Mesendoderm (in vitro differentiated cells): Measurements from ENCODE around the gene PKNOX2.

Experiments
- DNase-seq: peaks from one replicate; pipeline ENCODE4 v3.0.0; 2013
- H2AK5ac ChIP-seq: 2 replicates; pipeline ENCODE4 v1.6.1; 2013; ENCODE audit warnings: low read length, inconsistent platforms
- H2BK120ac ChIP-seq: 2 replicates; pipeline ENCODE4 v1.6.1; 2013; ENCODE audit warnings: low read depth, mild to moderate bottlenecking, low read length, moderate library complexity, mixed read lengths
- H2BK15ac ChIP-seq: replicated peaks from 2 replicates; pipeline ENCODE4 v1.6.1; 2013; ENCODE audit warnings: low read depth, mild to moderate bottlenecking, moderate library complexity
- H2BK5ac ChIP-seq: 2 replicates; pipeline ENCODE4 v1.6.1; 2013; ENCODE audit warnings: low read length, inconsistent platforms
- H3K18ac ChIP-seq: 2 replicates; pipeline ENCODE4 v1.6.1; 2013; ENCODE audit warnings: mild to moderate bottlenecking, low read length, mixed read lengths
- H3K23ac ChIP-seq: one replicate; pipeline ENCODE4 v1.6.1; 2013; ENCODE audit warnings: low read length
- H3K27ac ChIP-seq: 2 replicates; pipeline ENCODE4 v1.5.1; 2013; ENCODE audit warnings: low read depth, mild to moderate bottlenecking, inconsistent platforms, low read length, moderate library complexity
- H3K27me3 ChIP-seq: 2 replicates; pipeline ENCODE4 v1.6.1; 2013; ENCODE audit warnings: low read length, control low read depth, mild to moderate bottlenecking, inconsistent platforms; ENCODE audit not compliant: insufficient read depth, poor library complexity
- H3K36me3 ChIP-seq: 2 replicates; pipeline ENCODE4 v1.6.1; 2013; ENCODE audit warnings: low read length, inconsistent platforms; ENCODE audit not compliant: control insufficient read depth, insufficient read depth
- H3K4ac ChIP-seq: one replicate; pipeline ENCODE4 v1.6.1; 2013; ENCODE audit warnings: low read depth, mild to moderate bottlenecking, low read length, moderate library complexity
- H3K4me1 ChIP-seq: 2 replicates; pipeline ENCODE4 v1.6.1; 2013; ENCODE audit warnings: low read depth, low read length, inconsistent platforms; ENCODE audit not compliant: control insufficient read depth
- H3K4me2 ChIP-seq: 2 replicates; pipeline ENCODE4 v1.6.1; 2013; ENCODE audit warnings: low read length
- H3K4me3 ChIP-seq: 2 replicates; pipeline ENCODE4 v1.5.1; 2013; ENCODE audit warnings: mild to moderate bottlenecking, low read length
- H3K56ac ChIP-seq: one replicate; pipeline ENCODE4 v1.6.1; 2013; ENCODE audit warnings: low read length
- H3K79me1 ChIP-seq: 2 replicates; pipeline ENCODE4 v1.6.1; 2013; ENCODE audit warnings: low read length, inconsistent platforms
- H3K79me2 ChIP-seq: 2 replicates; pipeline ENCODE4 v1.6.1; 2013; ENCODE audit warnings: mild to moderate bottlenecking, low read length; ENCODE audit not compliant: control insufficient read depth, insufficient read depth
- H3K9ac ChIP-seq: 2 replicates; pipeline ENCODE4 v1.6.1; 2013; ENCODE audit warnings: low read length, inconsistent platforms
- H4K5ac ChIP-seq: one replicate; pipeline ENCODE4 v1.6.1; 2013; ENCODE audit warnings: low read length
- H4K8ac ChIP-seq: one replicate; pipeline ENCODE4 v1.6.1; 2013; ENCODE audit warnings: low read depth, mild to moderate bottlenecking, control low read depth, low read length, moderate library complexity
- WGBS: extraction: QIAGEN DNeasy Blood & Tissue Kit; methylation state at CpG from one replicate; pipeline ENCODE4 v1.1.7; 2013; ENCODE audit warnings: low lambda C conversion rate, missing lambda C conversion rate; ENCODE audit not compliant: insufficient coverage; ENCODE audit errors: extremely low coverage; 5-methylcytosine and 5-hydroxymethylcytosine counted together

Gene PKNOX2

DNA sequence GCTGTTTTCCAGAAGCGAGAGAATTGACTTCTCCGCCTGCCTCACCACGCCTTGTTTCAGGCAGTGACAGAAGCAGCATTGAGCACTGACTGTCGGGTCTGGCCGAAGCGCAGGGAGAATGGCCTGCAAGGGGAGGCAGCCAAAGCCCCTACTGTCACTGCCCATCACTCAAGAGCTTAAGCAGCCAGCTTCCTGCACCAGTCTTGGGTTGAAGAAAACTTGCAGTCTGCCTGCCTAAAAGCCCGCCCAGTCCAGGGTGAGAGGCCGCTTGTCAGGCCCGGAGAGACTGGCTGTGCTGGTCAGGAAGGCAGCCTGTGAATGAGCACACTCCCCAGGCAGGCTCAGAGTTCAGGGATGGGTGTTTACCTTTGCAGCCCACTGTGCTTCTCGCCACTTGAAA is 108.3 kb downstream of the PKNOX2 start:
- Histone ChIP-seq H3K4me3 (no peak overlapping the region), H2BK15ac (no peak overlapping the region), H4K5ac (no peak overlapping the region), H3K79me2 (no peaks in the 10 kb centered on the region), H2BK120ac (no peak overlapping the region), H3K18ac (no peak overlapping the region), H3K27me3 (no peaks in the 10 kb centered on the region), H3K9ac (no peak overlapping the region), H4K8ac (no peak overlapping the region), H3K4me2 (no peak overlapping the region), H3K79me1 (no peaks in the 10 kb centered on the region), H3K27ac (no peak overlapping the region), H3K23ac (no peak overlapping the region), H2AK5ac (no peak overlapping the region), H3K4me1 (no peaks in the 10 kb centered on the region), H2BK5ac (no peak overlapping the region), H3K56ac (no peak overlapping the region), H3K36me3 (no peaks in the 10 kb centered on the region), H3K4ac (no peak overlapping the region)
- DNase-seq: peak; percentile 25
- no CpG with 5 or more reads among the region's 10 CpGs for WGBS

DNA sequence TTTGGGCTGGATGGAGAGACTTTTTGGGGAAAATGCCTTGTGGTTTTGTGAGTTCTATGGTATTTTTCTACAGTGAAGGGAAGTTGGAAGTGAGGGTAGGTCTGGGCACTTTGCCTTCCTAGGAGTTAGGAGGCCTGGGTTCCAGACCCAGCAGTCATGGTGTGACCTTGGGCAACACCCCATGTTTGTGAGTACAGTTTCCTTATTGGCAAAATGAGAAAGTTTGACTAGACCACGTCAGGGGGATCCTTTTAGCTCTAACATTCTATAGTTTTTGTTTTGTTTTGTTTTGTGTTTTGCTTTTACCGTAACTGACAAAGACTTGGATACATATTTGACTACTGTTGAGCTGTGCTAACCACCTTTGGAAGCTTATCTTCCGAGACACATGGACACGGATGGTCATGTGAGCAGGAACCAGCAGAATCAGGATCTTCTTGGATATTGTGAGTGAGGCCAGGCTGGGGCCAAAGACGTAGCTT is 109.0 kb downstream of the PKNOX2 start:
- Histone ChIP-seq H3K4me3 (no peak overlapping the region), H3K23ac (no peak overlapping the region), H3K4me2 (no peak overlapping the region), H3K79me2 (no peaks in the 10 kb centered on the region), H3K9ac (no peak overlapping the region), H3K56ac (no peak overlapping the region), H4K8ac (no peak overlapping the region), H3K4ac (no peak overlapping the region), H2BK15ac (no peak overlapping the region), H2BK120ac (no peak overlapping the region), H2BK5ac (no peak overlapping the region), H4K5ac (no peak overlapping the region), H2AK5ac (no peak overlapping the region), H3K18ac (no peak overlapping the region), H3K4me1 (no peaks in the 10 kb centered on the region), H3K36me3 (no peaks in the 10 kb centered on the region), H3K27ac (no peak overlapping the region), H3K27me3 (no peaks in the 10 kb centered on the region), H3K79me1 (no peaks in the 10 kb centered on the region)
- no CpG with 5 or more reads among the region's 5 CpGs for WGBS
- DNase-seq: no peak

- Histone ChIP-seq H3K79me2 (no peaks in the 10 kb centered on the region), H3K9ac (no peak overlapping the region), H2BK5ac (no peak overlapping the region), H3K56ac (no peak overlapping the region), H3K27ac (no peak overlapping the region), H2BK15ac (no peak overlapping the region), H3K4me3 (no peak overlapping the region), H3K4me2 (no peak overlapping the region), H4K5ac (no peak overlapping the region), H3K18ac (no peak overlapping the region), H3K79me1 (no peaks in the 10 kb centered on the region), H2BK120ac (no peak overlapping the region), H3K27me3 (no peaks in the 10 kb centered on the region), H3K23ac (no peak overlapping the region), H4K8ac (no peak overlapping the region), H3K36me3 (no peaks in the 10 kb centered on the region), H2AK5ac (no peak overlapping the region), H3K4me1 (no peaks in the 10 kb centered on the region), H3K4ac (no peak overlapping the region)
- DNase-seq: no peak
- WGBS: no CpG with 5 or more reads among the region's 11 CpGs
Measured at GRCh38 chr11:125274309-125274708, 109.8 kb downstream of the PKNOX2 start.

- Histone ChIP-seq H3K36me3 (no peaks in the 10 kb centered on the region), H3K4me3 (no peak overlapping the region), H3K4ac (no peak overlapping the region), H3K79me2 (no peaks in the 10 kb centered on the region), H3K9ac (no peak overlapping the region), H3K27ac (no peak overlapping the region), H3K56ac (no peak overlapping the region), H3K23ac (no peak overlapping the region), H2BK15ac (no peak overlapping the region), H3K18ac (no peak overlapping the region), H2AK5ac (no peak overlapping the region), H3K79me1 (no peaks in the 10 kb centered on the region), H3K4me2 (no peak overlapping the region), H2BK5ac (no peak overlapping the region), H2BK120ac (no peak overlapping the region), H4K5ac (no peak overlapping the region), H3K27me3 (no peaks in the 10 kb centered on the region), H4K8ac (no peak overlapping the region), H3K4me1 (no peaks in the 10 kb centered on the region)
- DNase-seq: no peak
- no CpG with 5 or more reads among the region's 4 CpGs for WGBS
Measured at GRCh38 chr11:125274774-125275173, 110.2 kb downstream of the PKNOX2 start.

GRCh38 chr11:125275905-125276618 is 111.5 kb downstream of the PKNOX2 start:
- Histone ChIP-seq H2BK15ac (no peak overlapping the region), H3K56ac (no peak overlapping the region), H4K5ac (no peak overlapping the region), H2AK5ac (no peak overlapping the region), H3K4ac (no peak overlapping the region), H2BK120ac (no peak overlapping the region), H4K8ac (no peak overlapping the region), H3K36me3 (no peaks in the 10 kb centered on the region), H3K27me3 (no peaks in the 10 kb centered on the region), H3K79me2 (no peaks in the 10 kb centered on the region), H3K18ac (no peak overlapping the region), H2BK5ac (no peak overlapping the region), H3K79me1 (no peaks in the 10 kb centered on the region), H3K27ac (no peak overlapping the region), H3K9ac (no peak overlapping the region), H3K4me2 (no peak overlapping the region), H3K4me3 (no peak overlapping the region), H3K4me1 (no peaks in the 10 kb centered on the region), H3K23ac (no peak overlapping the region)
- no peak for DNase-seq
- no CpG with 5 or more reads among the region's 5 CpGs for WGBS

DNA sequence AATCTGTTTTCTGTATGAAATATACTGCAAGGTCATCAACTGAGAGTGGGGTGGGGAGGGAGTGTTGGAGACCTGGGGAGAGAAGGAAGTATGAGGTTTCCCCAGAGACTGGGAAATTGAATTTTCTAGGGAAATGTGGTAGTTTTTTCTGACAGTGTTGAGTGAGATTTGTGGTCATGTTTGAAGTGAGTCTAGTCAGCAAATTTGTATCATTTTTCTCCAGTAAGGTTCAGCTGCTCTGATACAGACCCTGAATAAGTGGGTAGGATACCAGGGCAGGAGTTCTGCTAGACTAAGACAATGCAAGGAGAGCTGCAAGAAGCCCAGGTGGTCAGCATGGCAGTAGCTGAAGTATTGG is 112.0 kb downstream of the PKNOX2 start:
- Histone ChIP-seq H2BK5ac (no peak overlapping the region), H4K5ac (no peak overlapping the region), H3K79me1 (no peaks in the 10 kb centered on the region), H3K4ac (no peak overlapping the region), H3K36me3 (no peaks in the 10 kb centered on the region), H4K8ac (no peak overlapping the region), H2BK15ac (no peak overlapping the region), H3K18ac (no peak overlapping the region), H3K4me1 (no peaks in the 10 kb centered on the region), H3K9ac (no peak overlapping the region), H3K27me3 (no peaks in the 10 kb centered on the region), H3K23ac (no peak overlapping the region), H3K79me2 (no peaks in the 10 kb centered on the region), H3K4me3 (no peak overlapping the region), H3K4me2 (no peak overlapping the region), H2BK120ac (no peak overlapping the region), H3K56ac (no peak overlapping the region), H3K27ac (no peak overlapping the region), H2AK5ac (no peak overlapping the region)
- DNase-seq: no peak
